OCI-M2 (cell line): ENCODE measurements around the gene CEP162.
"Not testable (repeated sequence)": the region's sequence is repeated elsewhere in the genome, so short reads cannot be mapped to it uniquely, and the experiment has no call there.

Experiments
- DNase-seq: peaks from one replicate; lab custom pipeline; 2025; ENCODE audit not compliant: unreplicated experiment; lab: John Stamatoyannopoulos, UW

The CEP162 gene

GRCh38 chr6:84227434-84228197, at the start of gene CEP162:
Gene CEP162 (minus strand): TSS chr6:84227643. CDS start chr6:84226393, 1,250 bp downstream.
- peak; percentile 99 for DNase-seq

- no peak for DNase-seq
Measured at GRCh38 chr6:84274856-84275255, 47.4 kb upstream of the CEP162 start.

- DNase-seq, result no peak
Measured at GRCh38 chr6:84273048-84273809, 45.8 kb upstream of the CEP162 start.

- DNase-seq, result no peak
Measured at GRCh38 chr6:84272298-84272697, 44.9 kb upstream of the CEP162 start.

GRCh38 chr6:84271061-84271716, 43.7 kb upstream of the CEP162 start:
- no peak for DNase-seq

GRCh38 chr6:84269947-84270733, 42.7 kb upstream of the CEP162 start:
- DNase-seq, result peak; percentile 79

- no peak for DNase-seq
Measured at GRCh38 chr6:84268781-84269180, 41.3 kb upstream of the CEP162 start.

- DNase-seq, result no peak
Measured at GRCh38 chr6:84263557-84263956, 36.1 kb upstream of the CEP162 start.

GRCh38 chr6:84260926-84261325, 33.5 kb upstream of the CEP162 start:
- DNase-seq, result no peak

GRCh38 chr6:84260196-84260595, 32.8 kb upstream of the CEP162 start:
- DNase-seq, result no peak

GRCh38 chr6:84258866-84259265, 31.4 kb upstream of the CEP162 start:
- no peak for DNase-seq

- no peak for DNase-seq
Measured at GRCh38 chr6:84258268-84258667, 30.8 kb upstream of the CEP162 start.

- no peak for DNase-seq
Measured at GRCh38 chr6:84255641-84256040, 28.2 kb upstream of the CEP162 start.

- DNase-seq, result no peak
Measured at GRCh38 chr6:84253380-84253779, 25.9 kb upstream of the CEP162 start.

- DNase-seq, result no peak
Measured at GRCh38 chr6:84251891-84252539, 24.6 kb upstream of the CEP162 start.

GRCh38 chr6:84249724-84250123, 22.3 kb upstream of the CEP162 start:
- DNase-seq, result no peak

- DNase-seq, result not testable (repeated sequence)
Measured at GRCh38 chr6:84244416-84245081, 17.1 kb upstream of the CEP162 start.

- no peak for DNase-seq
Measured at GRCh38 chr6:84243240-84243639, 15.8 kb upstream of the CEP162 start.

GRCh38 chr6:84242265-84242664, 14.8 kb upstream of the CEP162 start:
- DNase-seq, result no peak

- no peak for DNase-seq
Measured at GRCh38 chr6:84228198-84228543, 728 bp upstream of the CEP162 start.
